NT2/D1 (cell line): ENCODE data around the gene TPRA1.
A peak's percentile ranks its signal among the peaks of the same experiment; 100 is the strongest.
"Not testable (repeated sequence)": the region's sequence is repeated elsewhere in the genome, so short reads cannot be mapped to it uniquely, and the experiment has no call there.

ENCODE experiments used
- DNase-seq: peaks from one replicate; pipeline ENCODE4 v3.0.0-alpha.2; 2011; ENCODE audit warnings: low read depth, low spot score
- H3K27me3 ChIP-seq: 2 replicates; pipeline ENCODE4 v1.6.0; 2011; ENCODE audit warnings: mild to moderate bottlenecking; ENCODE audit not compliant: insufficient read length, insufficient read depth
- H3K36me3 ChIP-seq: 2 replicates; pipeline ENCODE4 v1.6.1; 2011; ENCODE audit warnings: mild to moderate bottlenecking, low read length, mixed read lengths; ENCODE audit not compliant: insufficient read depth, insufficient read length
- H3K4me1 ChIP-seq: 2 replicates; pipeline ENCODE4 v1.5.1; 2011; ENCODE audit not compliant: insufficient read depth, insufficient read length
- H3K4me3 ChIP-seq: 2 replicates; pipeline ENCODE4 v1.5.1; 2011; ENCODE audit warnings: low read depth; ENCODE audit not compliant: insufficient read length
- H3K9ac ChIP-seq: 2 replicates; pipeline ENCODE4 v1.6.0; 2011; ENCODE audit warnings: low read depth; ENCODE audit not compliant: insufficient read length
- H3K9me3 ChIP-seq: 2 replicates; pipeline ENCODE4 v1.5.1; 2011; ENCODE audit warnings: mild to moderate bottlenecking, low read length; ENCODE audit not compliant: insufficient read depth
- SUZ12 ChIP-seq: IDR thresholded peaks from 2 replicates; pipeline ENCODE4 v1.6.1; 2011; ENCODE audit not compliant: insufficient read length, insufficient read depth; ENCODE audit errors: extremely low read depth
- YY1 ChIP-seq: IDR thresholded peaks from 2 replicates; pipeline ENCODE4 v1.6.1; 2011; ENCODE audit not compliant: insufficient read length, insufficient read depth
- ZNF274 ChIP-seq: IDR thresholded peaks from 2 replicates; pipeline ENCODE4 v1.6.1; 2011; ENCODE audit warnings: mild to moderate bottlenecking, low read depth, low read length

TPRA1 gene

DNA sequence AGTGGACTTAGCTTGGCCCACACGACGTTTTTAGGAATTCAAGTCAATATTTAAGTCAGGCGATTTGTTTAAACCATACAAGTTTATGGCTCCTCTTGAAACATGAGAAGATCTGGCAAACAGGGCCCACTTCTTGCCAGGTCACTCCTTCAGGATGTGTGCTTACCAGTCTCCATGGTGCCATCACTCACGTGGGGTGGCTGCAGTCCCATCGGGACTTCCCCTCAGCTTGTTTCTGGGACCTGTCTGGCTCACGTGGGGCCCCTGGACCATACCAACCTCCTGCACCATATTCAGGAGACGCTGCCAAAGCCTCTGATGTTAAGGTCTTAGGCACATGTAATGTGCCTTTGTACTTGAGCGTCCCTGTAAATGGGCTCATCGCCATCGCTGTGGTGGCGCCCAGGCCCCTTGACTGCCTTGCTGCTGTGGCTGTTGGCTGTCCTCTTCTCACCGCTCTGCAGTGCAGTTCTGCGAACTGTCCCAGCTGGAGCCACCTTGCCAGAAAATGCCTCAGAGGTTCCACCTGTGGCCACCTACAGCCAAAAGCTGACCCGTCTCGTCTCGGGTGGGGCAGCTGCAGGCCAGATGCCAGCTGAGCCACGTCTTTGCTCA lies 16.6 kb upstream of the TPRA1 start:
- no peak for DNase-seq
- peaks cover 3% of the 10 kb centered on the region for H3K4me1 ChIP-seq
- TF ChIP-seq ZNF274 (no peak), SUZ12 (no peak), YY1 (no peak)
- peaks cover 90% of the 10 kb centered on the region for H3K36me3 ChIP-seq
- H3K9me3 ChIP-seq = no peaks in the 10 kb centered on the region
- no peaks in the 10 kb centered on the region for H3K27me3 ChIP-seq
- no peak overlapping the region for H3K4me3 ChIP-seq
- no peak overlapping the region for H3K9ac ChIP-seq

- H3K36me3 ChIP-seq = peaks cover 92% of the 10 kb centered on the region
- TF ChIP-seq YY1 (no peak), SUZ12 (no peak), ZNF274 (no peak)
These were observed 15.7 kb upstream of the TPRA1 start for GRCh38 chr3:127606086-127606805.

GRCh38 chr3:127605547-127605946 lies 15.0 kb upstream of the TPRA1 start:
- H3K27me3 ChIP-seq, H3K4me3 ChIP-seq, H3K9ac ChIP-seq, DNase-seq, H3K9me3 ChIP-seq, H3K4me1 ChIP-seq: not testable (repeated sequence)
- H3K36me3 ChIP-seq = peaks cover 91% of the 10 kb centered on the region

More at GRCh38 chr3:127606086-127606805, 15.7 kb upstream of the TPRA1 start:
- Histone ChIP-seq H3K9ac (no peak overlapping the region), H3K4me1 (peaks cover 3% of the 10 kb centered on the region), H3K9me3 (no peaks in the 10 kb centered on the region), H3K4me3 (no peak overlapping the region), H3K27me3 (no peaks in the 10 kb centered on the region)
- no peak for DNase-seq

- peaks cover 93% of the 10 kb centered on the region for H3K36me3 ChIP-seq
- no peak overlapping the region for H3K4me3 ChIP-seq
- H3K9me3 ChIP-seq = no peaks in the 10 kb centered on the region
- no peak for TF ChIP-seq SUZ12
- TF ChIP-seq ZNF274 = no peak
- TF ChIP-seq YY1 = no peak
- H3K4me1 ChIP-seq = peaks cover 4% of the 10 kb centered on the region
- no peak overlapping the region for H3K9ac ChIP-seq
- no peaks in the 10 kb centered on the region for H3K27me3 ChIP-seq
- no peak for DNase-seq
These were observed 14.1 kb upstream of the TPRA1 start for GRCh38 chr3:127604546-127605165.

DNA sequence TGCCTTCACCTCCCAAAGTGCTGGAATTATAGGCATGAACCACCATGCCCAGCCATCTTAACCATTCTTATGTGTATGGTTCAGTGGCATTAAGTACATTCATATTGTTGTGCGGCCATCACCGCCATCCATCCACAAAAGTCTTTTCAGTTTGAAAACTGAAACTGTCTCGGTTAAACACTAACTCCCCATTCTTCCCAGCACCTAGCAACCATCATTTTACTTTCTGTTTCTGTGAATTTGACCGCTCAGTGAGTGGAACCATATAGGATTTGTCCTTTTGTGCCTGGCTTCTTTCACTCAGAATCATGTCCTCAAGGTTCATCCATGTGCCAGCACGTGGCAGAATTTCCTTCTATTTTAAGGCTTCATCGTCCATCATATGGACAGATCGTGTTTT lies 13.5 kb upstream of the TPRA1 start:
- peaks cover 6% of the 10 kb centered on the region for H3K4me1 ChIP-seq
- no peak overlapping the region for H3K9ac ChIP-seq
- H3K9me3 ChIP-seq = no peaks in the 10 kb centered on the region
- no peak overlapping the region for H3K4me3 ChIP-seq
- no peak for DNase-seq
- H3K36me3 ChIP-seq = peaks cover 93% of the 10 kb centered on the region
- no peaks in the 10 kb centered on the region for H3K27me3 ChIP-seq
- TF ChIP-seq ZNF274 (no peak), YY1 (no peak), SUZ12 (no peak)

- DNase-seq = no peak
- peaks cover 62% of the 10 kb centered on the region for H3K36me3 ChIP-seq
- H3K9me3 ChIP-seq = no peaks in the 10 kb centered on the region
- H3K4me1 ChIP-seq = peaks cover 6% of the 10 kb centered on the region
- peak overlapping the region; percentile 44 for H3K9ac ChIP-seq
- no peak for TF ChIP-seq SUZ12
- TF ChIP-seq ZNF274 = no peak
- TF ChIP-seq YY1 = no peak
- H3K4me3 ChIP-seq = no peak overlapping the region
- H3K27me3 ChIP-seq = no peaks in the 10 kb centered on the region
These were observed 10.4 kb upstream of the TPRA1 start for GRCh38 chr3:127600749-127601456.
